HepG2 (cell line): ENCODE results near the gene ATAD2B. TPM values are rescaled to one million over a fixed set of nuclear protein-coding genes. Genes with fewer than 3 reads are reported as not detected.

Experiments
- ATAC-seq: fragments of 200-7000 bp; cut with Tn5 transposase; 3 replicates; pipeline ENCODE4 v1.9.1; 2020; ENCODE audit warnings: mild to moderate bottlenecking, moderate library complexity
- BruUV-seq: library from RNA; stranded (reverse); fragments of 400-500 nt; replicated peaks from 2 replicates; lab custom pipeline; 2021; lab: Mats Ljungman, UMichigan
- CTCF ChIA-PET: fragments of 300-600 bp; formaldehyde crosslinking; extraction: SDS; loops from one replicate; lab custom pipeline; 2021; ENCODE audit warnings: low total read pairs, inconsistent platforms, low intra/inter-chr PET ratio; lab: Yijun Ruan, JAX
- POLR2A ChIA-PET: fragments of 350-600 bp; sonication (Branson Sonifier 250); formaldehyde crosslinking; loops from one replicate; lab custom pipeline; 2020; ENCODE audit warnings: antibody characterized with exemption, inconsistent platforms; lab: Yijun Ruan, JAX
- DNase-seq: peaks from one replicate; pipeline ENCODE4 v3.0.0-alpha.2; 2015; ENCODE audit warnings: low spot score
- FAIRE-seq: peaks from 3 replicates; lab custom pipeline; 2011; peaks lifted over from hg19 to GRCh38; lab: Jason Lieb, UNC
- H2AFZ ChIP-seq: one replicate; pipeline ENCODE4 v1.6.1; 2011; ENCODE audit warnings: low read length, inconsistent platforms
- H3K27ac ChIP-seq: fragments of 300-600 bp; 3 replicates; pipeline ENCODE4 v1.8.0; 2011; ENCODE audit warnings: mixed run types, mild to moderate bottlenecking, mixed read lengths, low read length, inconsistent platforms; ENCODE audit not compliant: insufficient read depth; ENCODE audit errors: extremely low read length
- H3K27me3 ChIP-seq, 2 experiments: fragments of 200-600 bp in 1 of 2; 2 replicates in 1 of 2; 3 replicates in 1 of 2; pipeline versions ENCODE4 v1.6.0 to v1.8.0; 2011; ENCODE audit warnings: low read length in 2 of 2, mild to moderate bottlenecking in 2 of 2, moderate library complexity in 2 of 2, inconsistent platforms in 1 of 2; ENCODE audit not compliant: insufficient read depth in 2 of 2, control insufficient read depth in 1 of 2
- H3K36me3 ChIP-seq, 2 experiments: fragments of 200-600 bp in 1 of 2; replicated peaks in 1 of 2; 2 replicates in 1 of 2; 3 replicates in 1 of 2; pipeline versions ENCODE4 v1.5.1 to v1.8.0; 2011; ENCODE audit warnings: low read length in 2 of 2, inconsistent platforms in 1 of 2; ENCODE audit not compliant: insufficient read depth in 2 of 2, control insufficient read depth in 1 of 2
- H3K4me1 ChIP-seq: 2 replicates; pipeline ENCODE4 v1.5.1; 2012; ENCODE audit warnings: low read length, inconsistent platforms; ENCODE audit not compliant: insufficient read depth
- H3K4me2 ChIP-seq: 2 replicates; pipeline ENCODE4 v1.6.0; 2011; ENCODE audit warnings: low read depth, low read length, inconsistent platforms
- H3K4me3 ChIP-seq, 3 experiments: fragments of 200-600 bp in 1 of 3; sonication (generic), shearing (Covaris generic) in 1 of 3; replicated peaks in 1 of 3; 2 replicates each; pipeline ENCODE4 v1.5.1; 2011 to 2016; ENCODE audit warnings: low read length in 3 of 3, inconsistent platforms in 2 of 3, low read depth in 2 of 3, mild to moderate bottlenecking in 2 of 3, control low read depth in 1 of 3, mixed read lengths in 1 of 3; ENCODE audit not compliant: insufficient read depth in 1 of 3
- H3K79me2 ChIP-seq: one replicate; pipeline ENCODE4 v1.6.1; 2011; ENCODE audit warnings: low read length, inconsistent platforms; ENCODE audit not compliant: insufficient read depth
- H3K9ac ChIP-seq: 2 replicates; pipeline ENCODE4 v1.6.0; 2011; ENCODE audit warnings: mild to moderate bottlenecking, low read depth, low read length, inconsistent platforms; ENCODE audit not compliant: insufficient read depth
- H3K9me3 ChIP-seq: 2 replicates; pipeline ENCODE4 v1.5.1; 2012; ENCODE audit warnings: mild to moderate bottlenecking, low read length
- H4K20me1 ChIP-seq: 2 replicates; pipeline ENCODE4 v1.6.0; 2011; ENCODE audit warnings: inconsistent platforms, mild to moderate bottlenecking, low read length, moderate library complexity; ENCODE audit not compliant: insufficient read depth
- FOXA1 ChIP-seq, 2 experiments: fragments of 450-650 bp in 1 of 2; sonication (generic) in 1 of 2; formaldehyde crosslinking in 1 of 2; IDR thresholded peaks; 2 replicates each; pipeline versions ENCODE4 v1.4.0 to v1.6.1; 2016 to 2020; ENCODE audit warnings: missing genetic modification reagents in 1 of 2
- KAT7 ChIP-seq: IDR thresholded peaks from 2 replicates; pipeline ENCODE4 v1.6.1; 2018; ENCODE audit warnings: borderline replicate concordance, missing compliant biosample characterization
- PAXIP1 ChIP-seq: sonication (generic); formaldehyde crosslinking; conservative IDR thresholded peaks from 2 replicates; pipeline ENCODE4 v1.4.0; 2020; ENCODE audit warnings: mild to moderate bottlenecking, missing genetic modification reagents, moderate library complexity
- PTBP1 ChIP-seq: fragments of 200-400 bp; formaldehyde crosslinking; IDR thresholded peaks from 2 replicates; pipeline ENCODE4 v1.6.1; 2018; ENCODE audit warnings: low read length, low read depth; ENCODE audit not compliant: poor library complexity, severe bottlenecking
- ZBTB42 ChIP-seq: sonication (generic); formaldehyde crosslinking; IDR thresholded peaks from 2 replicates; pipeline ENCODE4 v1.5.0; 2020; ENCODE audit warnings: mild to moderate bottlenecking, missing genetic modification reagents
- ZBTB7A ChIP-seq: sonication (generic); formaldehyde crosslinking; IDR thresholded peaks from 2 replicates; pipeline ENCODE4 v1.8.0; 2022; ENCODE audit warnings: mild to moderate bottlenecking, missing genetic modification reagents
- ZNF235 ChIP-seq: sonication (generic); formaldehyde crosslinking; IDR thresholded peaks from 2 replicates; pipeline ENCODE4 v1.8.1; 2023; ENCODE audit warnings: mild to moderate bottlenecking, missing genetic modification reagents, borderline replicate concordance
- ZNF317 ChIP-seq: sonication (generic); formaldehyde crosslinking; IDR thresholded peaks from 2 replicates; pipeline ENCODE4 v1.5.0; 2020; ENCODE audit warnings: mild to moderate bottlenecking, missing genetic modification reagents
- ZNF772 ChIP-seq: sonication (generic); formaldehyde crosslinking; IDR thresholded peaks from 2 replicates; pipeline ENCODE4 v1.5.0; 2020; ENCODE audit warnings: mild to moderate bottlenecking, missing genetic modification reagents
- WGBS: methylation state at CpG from one replicate; pipeline ENCODE4 v1.1.6; 2017; ENCODE audit warnings: low lambda C conversion rate; 5-methylcytosine and 5-hydroxymethylcytosine counted together
- in situ Hi-C: cut with HindIII; loops from 2 replicates; pipeline ENCODE4 v1.10.0; 2017; ENCODE audit warnings: low pct_unique_long_range_greater_than_20kb; ENCODE audit not compliant: extremely low pct_ligation_motif_present
- intact Hi-C: fragments of 100-400 bp; cut with micrococcal nuclease; formaldehyde crosslinking; loops from one replicate; pipeline ENCODE4 v1.10.0; 2022; ENCODE audit not compliant: unreplicated experiment
- polyA plus RNA-seq, 8 experiments: library from polyadenylated mRNA; depleted of rRNA in 3 of 8; stranded (reverse) in 7 of 8; unstranded in 1 of 8; fragments of >200 nt; fragmentation: Illumina TruSeq in 4 of 8; extraction: Trizol in 4 of 8; gene quantifications; 2 replicates each; pipeline versions ENCODE4 v1.2.1 to v1.2.3, GENCODE V29; 2011 to 2016; ENCODE audit warnings: low read depth in 4 of 8, missing spikeins in 1 of 8, mixed read lengths in 1 of 8; ENCODE audit not compliant: insufficient read depth in 1 of 8
- total RNA-seq, 5 experiments: library from RNA; depleted of rRNA; stranded (reverse); fragments of >200 nt; fragmentation: Illumina TruSeq; extraction: Trizol; gene quantifications; 2 replicates each; pipeline ENCODE4 v1.2.3, GENCODE V29; 2016; ENCODE audit warnings: low read depth in 1 of 5
- TF ChIP-seq, protein P1 (sequence below): sonication (generic); formaldehyde crosslinking; IDR thresholded peaks from 2 replicates; pipeline ENCODE4 v1.4.0; 2020; ENCODE audit warnings: mild to moderate bottlenecking, missing genetic modification reagents
- TF ChIP-seq, protein P2 (sequence below), 2 experiments: fragments of 450-650 bp in 1 of 2; sonication (generic) in 1 of 2; formaldehyde crosslinking in 1 of 2; IDR thresholded peaks; 2 replicates each; pipeline versions ENCODE4 v1.6.1 to v1.8.0; 2016 to 2022; ENCODE audit warnings: antibody characterized with exemption in 1 of 2, mild to moderate bottlenecking in 1 of 2, missing genetic modification reagents in 1 of 2

ATAD2B gene
- total and polyA plus RNA-seq, 2 of the 13 experiments (the other 11 are each of a cell fraction or from before 2014, with no cell fraction given) = 5.3 to 22.2 TPM

- peaks cover 19% of the 10 kb centered on the region for H3K4me1 ChIP-seq
- FAIRE-seq (no peak), DNase-seq (no peak), ATAC-seq (no peak)
- no peak overlapping the region for H3K9ac ChIP-seq
- H3K27me3 ChIP-seq = no peaks in the 10 kb centered on the region
- no peaks in the 10 kb centered on the region for H4K20me1 ChIP-seq
- no peak overlapping the region for H2AFZ ChIP-seq
- no peak for TF ChIP-seq PAXIP1 (CRISPR knock-in tag)
- TF ChIP-seq, protein P1, sequence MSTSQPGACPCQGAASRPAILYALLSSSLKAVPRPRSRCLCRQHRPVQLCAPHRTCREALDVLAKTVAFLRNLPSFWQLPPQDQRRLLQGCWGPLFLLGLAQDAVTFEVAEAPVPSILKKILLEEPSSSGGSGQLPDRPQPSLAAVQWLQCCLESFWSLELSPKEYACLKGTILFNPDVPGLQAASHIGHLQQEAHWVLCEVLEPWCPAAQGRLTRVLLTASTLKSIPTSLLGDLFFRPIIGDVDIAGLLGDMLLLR (CRISPR knock-in tag) = no peak
- no peak for TF ChIP-seq ZBTB7A
- TF ChIP-seq, protein P2, sequence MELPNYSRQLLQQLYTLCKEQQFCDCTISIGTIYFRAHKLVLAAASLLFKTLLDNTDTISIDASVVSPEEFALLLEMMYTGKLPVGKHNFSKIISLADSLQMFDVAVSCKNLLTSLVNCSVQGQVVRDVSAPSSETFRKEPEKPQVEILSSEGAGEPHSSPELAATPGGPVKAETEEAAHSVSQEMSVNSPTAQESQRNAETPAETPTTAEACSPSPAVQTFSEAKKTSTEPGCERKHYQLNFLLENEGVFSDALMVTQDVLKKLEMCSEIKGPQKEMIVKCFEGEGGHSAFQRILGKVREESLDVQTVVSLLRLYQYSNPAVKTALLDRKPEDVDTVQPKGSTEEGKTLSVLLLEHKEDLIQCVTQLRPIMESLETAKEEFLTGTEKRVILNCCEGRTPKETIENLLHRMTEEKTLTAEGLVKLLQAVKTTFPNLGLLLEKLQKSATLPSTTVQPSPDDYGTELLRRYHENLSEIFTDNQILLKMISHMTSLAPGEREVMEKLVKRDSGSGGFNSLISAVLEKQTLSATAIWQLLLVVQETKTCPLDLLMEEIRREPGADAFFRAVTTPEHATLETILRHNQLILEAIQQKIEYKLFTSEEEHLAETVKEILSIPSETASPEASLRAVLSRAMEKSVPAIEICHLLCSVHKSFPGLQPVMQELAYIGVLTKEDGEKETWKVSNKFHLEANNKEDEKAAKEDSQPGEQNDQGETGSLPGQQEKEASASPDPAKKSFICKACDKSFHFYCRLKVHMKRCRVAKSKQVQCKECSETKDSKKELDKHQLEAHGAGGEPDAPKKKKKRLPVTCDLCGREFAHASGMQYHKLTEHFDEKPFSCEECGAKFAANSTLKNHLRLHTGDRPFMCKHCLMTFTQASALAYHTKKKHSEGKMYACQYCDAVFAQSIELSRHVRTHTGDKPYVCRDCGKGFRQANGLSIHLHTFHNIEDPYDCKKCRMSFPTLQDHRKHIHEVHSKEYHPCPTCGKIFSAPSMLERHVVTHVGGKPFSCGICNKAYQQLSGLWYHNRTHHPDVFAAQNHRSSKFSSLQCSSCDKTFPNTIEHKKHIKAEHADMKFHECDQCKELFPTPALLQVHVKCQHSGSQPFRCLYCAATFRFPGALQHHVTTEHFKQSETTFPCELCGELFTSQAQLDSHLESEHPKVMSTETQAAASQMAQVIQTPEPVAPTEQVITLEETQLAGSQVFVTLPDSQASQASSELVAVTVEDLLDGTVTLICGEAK (IDR thresholded peaks at IDR 0.05) = no peak
- TF ChIP-seq, protein P2 (CRISPR knock-in tag; IDR thresholded peaks at IDR 0.05) = no peak
- TF ChIP-seq PTBP1 = no peak
- TF ChIP-seq FOXA1 (IDR thresholded peaks at IDR 0.05) = no peak
- no peak for TF ChIP-seq FOXA1 (CRISPR knock-in tag; IDR thresholded peaks at IDR 0.05)
- TF ChIP-seq ZNF235 (CRISPR knock-in tag) = no peak
- TF ChIP-seq ZNF772 (CRISPR knock-in tag) = no peak
- no peak for TF ChIP-seq KAT7 (CRISPR knock-in tag)
- TF ChIP-seq ZNF317 (CRISPR knock-in tag) = no peak
- TF ChIP-seq ZBTB42 = no peak
- H3K4me3 ChIP-seq = no peak overlapping the region
- CTCF ChIA-PET = no interaction called here
- H3K9me3 ChIP-seq = no peaks in the 10 kb centered on the region
- POLR2A ChIA-PET = no interaction called here
- no peaks in the 10 kb centered on the region for H3K79me2 ChIP-seq
- WGBS = 98% methylated on average over 1 of the region's 1 CpG
- no peak overlapping the region for H3K27ac ChIP-seq
- BruUV-seq = no TSS peak
- H3K4me2 ChIP-seq = no peak overlapping the region
- peaks cover 3 to 11% of the 10 kb centered on the region in 2 experiments; a peak in 3 of 5 replicates for H3K36me3 ChIP-seq
- in situ Hi-C loops = no loop called here
- intact Hi-C loops = no loop called here
These were observed 87.9 kb downstream of the ATAD2B start for GRCh38 chr2:23838996-23839395.
